Measurements from ENCODE around the gene PSMA5.

- TF ChIP-seq CTCF (IDR thresholded peaks at IDR 0.05; ENCODE audit: poor library complexity), result no peak
- no peak for TF ChIP-seq EZH2 (IDR thresholded peaks at IDR 0.05; ENCODE audit: borderline replicate concordance)
- TF ChIP-seq EZH2phosphoT487 (IDR thresholded peaks at IDR 0.05; ENCODE audit: low read depth, severe bottlenecking, unreplicated experiment), result no peak
These were observed 12.6 kb upstream of the PSMA5 start for GRCh38 chr1:109438798-109439297.
